GM13976 (cell line): ENCODE data around the gene IFNG-AS1.

ENCODE experiments used
- DNase-seq: peaks from one replicate; pipeline ENCODE4 v3.0.0; 2012; ENCODE audit warnings: low spot score
- CTCF ChIP-seq: IDR thresholded peaks from 2 replicates; pipeline ENCODE4 v1.5.1; 2012; ENCODE audit warnings: borderline replicate concordance, mild to moderate bottlenecking; ENCODE audit not compliant: insufficient read depth; ENCODE audit errors: extremely low read depth, missing control alignments, control extremely low read depth
- in situ Hi-C: fragments of 300-500 bp; cut with MboI; formaldehyde crosslinking; loops from one replicate; pipeline ENCODE4 v1.12.0; 2022; ENCODE audit warnings: low sequenced_read_pairs, mixed read lengths, inconsistent platforms; ENCODE audit not compliant: unreplicated experiment

The IFNG-AS1 gene

DNA sequence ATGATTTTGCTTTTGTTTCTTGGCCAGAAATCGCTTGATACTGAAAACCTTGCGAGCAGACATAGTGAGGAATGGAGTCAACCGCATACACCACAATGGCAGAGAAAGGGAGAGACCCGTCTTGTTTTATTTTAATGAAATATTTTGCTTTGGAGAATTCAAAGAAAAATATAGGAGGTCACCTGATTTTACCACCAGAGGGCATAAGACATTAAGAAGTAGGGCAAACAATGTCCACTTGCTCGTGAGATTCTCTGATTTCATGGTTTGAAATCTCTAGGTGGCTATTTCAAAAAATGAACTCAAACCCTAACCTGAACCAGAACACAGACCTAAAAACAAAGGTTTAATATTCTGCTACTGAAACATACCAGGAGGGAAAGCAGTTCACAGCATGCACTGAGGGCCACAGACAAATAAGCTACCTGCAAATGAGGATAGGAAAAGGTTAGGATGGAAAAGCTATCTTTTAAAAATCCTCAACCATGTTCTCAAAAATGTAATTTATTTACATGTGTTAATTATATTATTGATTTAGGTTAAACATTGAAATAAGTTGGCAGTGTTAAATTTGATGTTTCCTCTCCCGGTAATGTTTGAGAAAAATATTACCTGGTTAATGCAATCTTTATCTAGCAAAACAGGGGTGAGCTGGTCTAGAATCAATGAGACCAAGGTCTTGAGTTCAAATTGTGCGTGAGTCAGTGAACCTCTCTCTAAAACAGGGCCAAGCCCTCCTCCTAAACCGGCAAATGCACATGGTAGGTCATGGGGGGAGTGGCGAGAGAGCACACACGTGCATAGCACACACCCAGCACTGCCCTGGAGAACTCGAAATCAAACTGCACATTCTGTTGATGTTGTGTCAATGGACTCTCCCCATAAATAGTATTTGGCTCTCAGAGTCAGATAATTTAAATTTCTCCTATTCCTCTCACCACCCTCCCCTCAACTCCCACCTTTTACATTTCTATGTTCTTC, 12.5 kb downstream of the IFNG-AS1 start:
- DNase-seq = peak; percentile 16
- in situ Hi-C loops = no loop called here
- no peak for TF ChIP-seq CTCF

DNA sequence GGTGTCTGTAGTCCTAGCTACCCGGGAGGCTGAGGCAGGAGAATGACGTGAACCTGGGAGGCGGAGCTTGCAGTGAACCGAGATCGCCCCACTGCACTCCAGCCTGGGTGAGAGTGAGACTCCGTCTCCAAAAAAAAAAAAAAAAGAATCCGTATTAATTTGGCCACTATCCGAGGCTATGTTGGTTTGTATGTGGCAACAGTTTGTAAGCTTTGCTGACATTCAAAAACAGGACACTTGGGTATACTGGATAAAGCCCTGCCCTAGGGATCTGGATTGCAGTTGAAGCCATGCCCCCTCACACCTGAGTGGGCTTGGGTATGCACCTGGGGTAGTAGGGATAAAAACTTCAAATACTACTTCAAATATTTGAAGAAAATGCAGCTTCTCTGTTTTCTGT, 14.5 kb downstream of the IFNG-AS1 start:
- no peak for DNase-seq
- in situ Hi-C loops = no loop called here
- no peak for TF ChIP-seq CTCF

GRCh38 chr12:68007033-68007432, 17.8 kb downstream of the IFNG-AS1 start:
- no peak for DNase-seq
- no peak for TF ChIP-seq CTCF
- in situ Hi-C loops = no loop called here

DNA sequence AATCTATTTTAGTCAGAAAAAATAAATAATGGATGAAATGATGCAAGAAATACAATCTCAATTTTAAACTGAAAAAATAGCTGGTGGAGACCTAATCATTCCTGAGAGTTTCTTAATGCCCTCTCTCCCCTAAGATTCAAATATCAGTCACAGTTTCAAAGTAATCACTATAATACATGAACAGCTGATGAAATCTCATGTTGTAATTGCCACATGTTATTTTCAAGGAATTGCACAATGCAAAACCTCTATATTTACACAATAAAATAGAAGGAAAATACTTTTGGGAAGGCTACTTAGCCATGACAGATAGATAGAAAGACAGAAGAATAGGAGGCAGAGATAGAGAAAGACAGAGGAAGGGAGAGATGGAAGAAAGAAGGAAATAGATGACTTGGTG, 18.2 kb downstream of the IFNG-AS1 start:
- DNase-seq = no peak
- TF ChIP-seq CTCF = no peak
- in situ Hi-C loops = no loop called here

DNA sequence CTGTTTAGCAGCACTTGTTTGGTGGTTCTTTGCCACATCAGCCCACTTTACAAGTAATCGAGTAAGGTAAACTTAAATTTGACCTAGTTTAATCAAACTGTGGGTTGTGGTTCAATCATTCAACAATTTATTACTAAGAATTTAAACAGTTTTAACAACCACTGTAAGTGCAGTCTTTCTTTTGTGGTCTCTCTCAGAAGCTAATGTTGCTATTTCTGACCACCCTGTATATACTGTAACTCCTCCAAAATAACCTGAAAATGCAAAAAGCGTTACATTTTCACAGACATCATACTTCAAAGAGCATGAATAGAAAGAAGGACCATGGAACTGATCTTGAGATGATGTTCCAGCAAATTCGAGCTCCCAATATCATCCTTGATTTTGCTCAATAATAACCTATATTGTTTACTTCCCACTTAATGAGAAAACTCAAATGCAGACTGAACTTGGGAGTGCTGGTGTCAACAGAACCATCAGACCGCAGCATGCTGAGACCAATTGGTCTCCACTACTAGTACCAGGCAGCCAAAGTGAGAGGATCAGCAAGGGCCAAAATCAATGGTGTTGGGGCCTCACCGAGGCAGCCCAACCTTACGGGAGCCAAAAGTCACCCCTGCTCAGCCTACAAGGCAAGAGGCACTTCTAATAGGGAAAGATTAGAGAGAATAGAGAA, 22.1 kb downstream of the IFNG-AS1 start:
- in situ Hi-C loops = no loop called here
- DNase-seq = no peak
- no peak for TF ChIP-seq CTCF

- no peak for DNase-seq
- in situ Hi-C loops = no loop called here
Observed at GRCh38 chr12:68011882-68012207, 22.6 kb downstream of the IFNG-AS1 start.

More at GRCh38 chr12:68011882-68012207, 22.6 kb downstream of the IFNG-AS1 start:
- TF ChIP-seq CTCF = no peak
